ENCODE data around the gene CCDC93.

Gene CCDC93

GRCh38 chr2:117989854-117990438, 23.9 kb downstream of the CCDC93 start:
- FAIRE-seq (no peak), DNase-seq (ENCODE audit: low spot score) (no peak)

- DNase-seq (ENCODE audit: low spot score) (no peak), FAIRE-seq (no peak)
These were observed 26.7 kb downstream of the CCDC93 start for GRCh38 chr2:117987121-117987520.

DNA sequence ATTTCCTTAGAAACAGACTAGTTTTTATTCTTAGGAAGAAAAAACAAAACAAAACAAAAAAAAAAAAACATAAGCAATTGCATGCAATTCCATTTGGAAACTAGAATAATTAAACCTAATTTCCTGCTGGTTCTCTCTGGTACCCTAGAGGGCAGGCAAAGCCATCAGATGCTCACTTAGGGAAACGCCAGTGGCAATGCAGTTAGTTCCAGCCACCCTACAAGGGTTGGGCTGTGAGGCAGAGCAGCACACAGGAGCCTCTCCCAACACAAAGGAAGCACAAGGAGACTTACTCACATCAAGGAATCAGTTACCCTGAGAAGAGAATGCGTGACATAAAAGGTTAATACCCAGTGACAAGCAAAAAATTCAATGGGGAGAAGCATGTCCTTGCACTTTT, 28.8 kb downstream of the CCDC93 start:
- FAIRE-seq (no peak), DNase-seq (ENCODE audit: low spot score) (peak; percentile 21)

DNA sequence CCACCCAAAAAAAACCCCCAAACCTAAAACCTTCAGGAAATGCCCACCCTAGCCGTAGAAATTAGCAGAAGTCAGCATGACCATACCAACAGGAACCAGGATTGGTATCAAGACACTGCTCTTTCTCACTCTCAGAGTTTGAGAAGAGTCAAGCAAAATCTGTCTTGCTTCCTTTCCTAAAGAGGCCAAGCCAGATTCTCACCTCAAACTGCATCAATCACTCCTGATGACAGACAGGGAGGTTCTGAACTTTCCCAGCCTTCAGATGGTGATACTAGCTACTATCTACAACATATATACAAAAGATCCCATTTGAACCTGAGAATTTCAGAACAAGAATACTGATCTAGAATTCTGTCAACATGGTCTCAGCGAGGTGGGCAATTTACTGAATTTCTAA, 29.7 kb downstream of the CCDC93 start:
- FAIRE-seq (no peak), DNase-seq (ENCODE audit: low spot score) (no peak)

DNA sequence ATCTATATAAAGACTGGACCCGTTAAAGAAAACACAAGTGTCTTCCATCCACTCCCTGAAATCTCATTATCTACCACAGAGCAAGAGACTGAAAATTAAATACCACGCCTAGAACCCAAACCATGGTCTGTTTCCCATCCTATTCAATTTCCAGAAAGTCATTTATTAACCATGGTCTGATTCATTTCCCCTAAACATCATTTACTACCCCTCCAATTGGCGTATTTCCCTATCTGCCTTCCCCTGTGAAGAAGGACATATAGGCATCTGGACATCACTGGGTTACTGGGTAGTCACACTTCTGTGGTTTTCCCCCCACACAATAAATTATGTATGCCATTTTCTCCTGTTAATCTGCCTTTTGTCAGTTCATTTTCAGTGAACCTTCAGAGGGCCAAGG, 30.8 kb downstream of the CCDC93 start:
- FAIRE-seq (peak; percentile 97), DNase-seq (ENCODE audit: low spot score) (peak; percentile 92)

- DNase-seq (ENCODE audit: low spot score), result peak; percentile 34
- no peak for FAIRE-seq
These were observed 31.4 kb downstream of the CCDC93 start for GRCh38 chr2:117982376-117983033.

DNA sequence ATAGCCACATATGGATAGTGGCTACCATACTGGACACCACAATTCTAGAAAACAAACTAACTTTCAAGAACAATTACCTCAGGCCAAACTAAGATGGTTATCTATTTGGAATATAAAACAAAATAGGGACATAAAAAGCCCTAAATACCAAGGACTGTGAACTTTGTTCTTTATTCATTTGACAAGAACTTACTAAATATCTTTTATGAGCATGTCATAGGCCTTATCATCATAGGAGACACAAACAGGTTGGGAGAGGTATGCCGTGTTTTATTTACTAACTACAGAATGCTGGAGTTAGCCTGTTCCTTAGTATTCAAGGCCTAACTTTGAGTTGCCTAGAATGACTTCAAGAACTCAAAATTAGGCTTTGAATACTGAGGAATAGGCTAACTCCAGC, 32.1 kb downstream of the CCDC93 start:
- no peak for FAIRE-seq
- DNase-seq (ENCODE audit: low spot score), result no peak

- FAIRE-seq (peak; percentile 99), DNase-seq (ENCODE audit: low spot score) (peak; percentile 94)
These were observed 32.8 kb downstream of the CCDC93 start for GRCh38 chr2:117980783-117981676.

- DNase-seq (ENCODE audit: low spot score) (peak; percentile 77), FAIRE-seq (no peak)
These were observed 33.8 kb downstream of the CCDC93 start for GRCh38 chr2:117979911-117980701.

DNA sequence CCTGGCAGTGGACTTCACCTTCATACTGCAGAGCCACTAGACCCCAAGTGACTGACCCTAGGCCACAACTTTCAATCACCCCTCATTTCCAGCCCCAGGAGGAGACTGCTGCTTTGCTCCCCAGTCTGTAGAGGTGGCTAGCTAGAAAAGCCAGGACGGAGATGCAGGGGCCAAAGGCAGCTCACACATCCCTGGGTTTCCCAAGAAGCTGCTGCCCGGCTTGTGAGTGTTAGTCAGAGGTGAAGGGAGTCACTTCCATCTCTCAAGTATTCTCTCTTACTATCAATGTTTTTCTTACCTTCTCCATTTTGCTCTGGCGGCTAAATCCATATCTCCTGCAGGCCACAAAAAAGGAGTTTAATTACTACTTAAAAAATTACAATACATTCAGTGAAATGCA, 36.2 kb downstream of the CCDC93 start:
- no peak for FAIRE-seq

DNA sequence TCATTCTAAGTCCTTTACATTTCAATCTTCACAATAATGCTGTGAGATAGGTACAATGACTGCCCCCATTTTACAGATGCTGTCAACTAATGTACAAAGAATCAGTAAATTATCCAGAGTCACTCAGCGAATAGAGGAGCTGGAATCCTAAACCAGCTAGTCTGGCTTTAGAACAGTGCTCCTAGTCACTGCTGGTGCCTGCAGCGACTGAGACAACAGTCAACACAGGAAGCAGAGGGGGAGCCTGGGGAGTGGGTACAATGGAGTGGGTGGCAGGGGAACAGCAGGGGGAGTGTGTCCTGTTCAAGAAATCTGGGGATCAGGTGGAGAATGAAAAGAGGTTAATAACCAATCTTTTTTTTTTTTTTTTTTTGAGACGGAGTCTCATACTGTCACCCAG, 37.3 kb downstream of the CCDC93 start:
- no peak for DNase-seq (ENCODE audit: low spot score)
- FAIRE-seq, result no peak

More for the DNA sequence above, 36.2 kb downstream of the CCDC93 start:
- no peak for DNase-seq (ENCODE audit: low spot score)

DNA sequence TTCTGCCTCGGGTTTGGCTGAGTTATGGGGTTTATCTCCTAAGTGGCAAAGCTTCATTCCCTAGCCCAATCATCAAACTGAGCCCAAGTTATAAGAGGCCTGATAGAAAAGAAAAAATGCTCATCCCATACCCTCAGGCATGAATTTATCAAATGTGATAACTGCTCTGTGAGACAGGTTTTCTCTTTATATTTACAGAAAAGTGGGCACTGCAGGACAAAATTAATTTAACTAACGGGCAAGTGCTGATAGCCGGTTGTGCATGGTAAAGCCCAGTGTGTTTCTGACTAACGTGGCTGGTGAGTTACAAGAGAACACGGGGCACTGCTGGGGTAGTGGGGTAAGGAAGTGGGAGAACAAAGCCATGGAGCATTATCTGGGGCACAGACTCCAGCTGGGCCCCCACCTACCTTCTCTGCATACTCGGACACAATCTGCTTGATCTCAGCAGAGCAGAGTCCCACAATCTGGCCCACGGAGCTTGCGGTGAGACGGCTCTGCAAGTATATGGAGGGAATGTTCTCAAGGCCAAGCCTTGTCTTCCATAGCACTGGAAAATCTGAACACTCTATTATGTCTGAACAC, 40.3 kb downstream of the CCDC93 start:
- no peak for FAIRE-seq
- DNase-seq (ENCODE audit: low spot score), result no peak

DNA sequence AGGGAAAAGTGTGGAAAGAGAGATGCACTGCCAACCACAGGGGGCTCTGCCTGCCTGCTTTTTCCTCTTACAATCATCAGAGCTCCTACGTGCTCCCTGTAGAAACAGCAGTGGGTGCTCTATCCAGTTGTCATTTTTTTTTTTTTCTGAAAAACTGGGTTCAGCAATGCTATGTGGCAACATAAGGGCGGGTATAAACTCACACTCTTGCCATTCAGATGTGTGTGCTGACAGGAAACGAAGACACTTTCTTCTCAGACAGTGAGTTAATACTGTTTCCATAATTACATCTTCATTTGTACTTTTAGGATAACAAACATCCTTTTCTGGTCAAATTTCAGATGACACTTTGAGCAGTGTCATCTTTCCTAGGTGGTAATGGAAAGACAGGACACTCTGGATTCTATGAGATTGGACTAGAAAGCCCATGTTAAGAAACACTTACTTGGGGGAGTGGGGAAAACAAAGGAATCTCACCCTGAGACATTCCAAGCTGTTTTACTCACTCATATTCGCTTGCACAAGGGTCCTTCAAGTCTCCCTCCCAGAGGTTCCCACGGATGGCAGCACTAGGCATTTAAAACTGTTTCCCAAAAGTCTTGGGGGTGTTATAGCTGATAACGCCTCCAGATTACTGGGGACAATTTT, 41.3 kb downstream of the CCDC93 start:
- FAIRE-seq, result no peak
- DNase-seq (ENCODE audit: low spot score), result no peak

DNA sequence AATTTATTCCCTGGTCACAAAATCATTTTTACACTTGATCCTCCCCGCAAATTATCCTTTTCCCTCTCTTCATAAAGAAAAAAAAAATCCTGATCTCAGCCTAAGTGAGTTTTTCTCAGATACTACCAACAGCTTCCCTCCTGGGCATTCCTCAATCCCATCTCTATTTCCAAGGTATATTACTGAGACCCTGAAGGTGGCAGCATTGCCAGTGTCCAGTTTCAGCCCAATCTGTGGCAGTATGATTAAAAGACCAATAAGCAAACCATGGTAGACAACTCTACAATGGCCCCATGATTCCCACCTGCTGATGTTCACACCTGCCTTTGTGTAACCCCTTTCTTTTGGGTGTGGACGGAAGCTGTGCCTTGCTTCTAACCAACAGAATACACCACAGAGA, 45.1 kb downstream of the CCDC93 start:
- no peak for FAIRE-seq
- DNase-seq (ENCODE audit: low spot score), result no peak

- FAIRE-seq (no peak), DNase-seq (ENCODE audit: low spot score) (no peak)
These were observed 45.7 kb downstream of the CCDC93 start for GRCh38 chr2:117967977-117968718.

DNA sequence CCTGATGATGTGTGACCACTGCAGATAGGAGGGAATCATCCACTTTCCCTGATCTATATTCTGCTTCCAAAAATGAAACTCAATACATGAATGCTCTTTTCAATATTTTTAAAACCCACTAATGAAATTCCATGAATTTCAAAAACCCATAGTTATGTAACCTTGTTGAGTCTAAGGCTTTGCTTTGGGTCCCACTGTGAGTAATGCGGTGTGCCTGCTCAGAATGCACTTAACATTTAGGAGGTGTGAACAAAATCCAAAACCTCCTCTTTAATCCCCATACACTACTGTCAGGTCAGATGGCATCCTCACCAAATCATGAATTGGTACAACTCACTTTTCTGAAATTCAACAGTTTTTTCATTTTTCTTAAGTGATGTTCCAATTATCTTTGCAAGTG, 50.4 kb downstream of the CCDC93 start:
- no peak for FAIRE-seq
- no peak for DNase-seq (ENCODE audit: low spot score)

DNA sequence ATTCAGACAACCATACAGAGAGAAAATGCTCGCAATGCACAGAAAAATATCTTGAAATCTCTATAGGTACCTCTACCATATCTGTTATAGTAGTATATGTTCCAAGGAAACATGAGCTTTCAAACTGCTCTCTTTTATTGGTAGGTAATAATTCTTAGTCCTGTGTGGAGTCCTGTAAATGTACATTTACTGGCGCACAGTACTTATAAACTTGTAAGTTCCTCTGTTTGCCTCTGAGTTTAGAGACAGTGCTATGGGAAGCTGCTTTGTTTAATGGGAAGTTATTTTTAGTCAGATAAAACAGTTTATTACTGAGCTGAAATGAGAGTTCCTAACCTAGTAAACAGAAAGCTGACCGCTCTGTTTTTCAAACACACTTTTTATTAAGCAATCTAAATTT, 52.7 kb downstream of the CCDC93 start:
- FAIRE-seq, result no peak
- no peak for DNase-seq (ENCODE audit: low spot score)

DNA sequence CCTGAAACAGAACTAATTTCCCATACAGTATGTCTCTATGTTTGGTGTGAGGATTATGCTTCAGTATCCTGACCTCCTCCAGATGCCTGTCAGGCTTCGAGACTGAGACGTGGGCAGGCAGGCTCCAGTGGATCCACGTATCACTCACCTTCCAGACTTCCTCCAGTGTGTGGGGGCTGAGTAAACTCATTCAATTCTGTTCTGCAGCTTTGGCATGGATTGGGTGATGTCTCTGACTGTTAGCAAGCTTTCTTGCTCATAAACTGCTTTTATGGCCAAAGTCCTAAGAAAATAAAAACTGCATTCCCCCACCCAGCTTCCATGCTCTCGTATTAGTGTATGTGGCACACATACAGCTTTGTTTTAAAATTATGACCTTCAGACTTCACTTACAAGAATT, 53.6 kb downstream of the CCDC93 start:
- FAIRE-seq (no peak), DNase-seq (ENCODE audit: low spot score) (no peak)

- FAIRE-seq (no peak), DNase-seq (ENCODE audit: low spot score) (peak; percentile 35)
These were observed 55.7 kb downstream of the CCDC93 start for GRCh38 chr2:117958186-117958585.

DNA sequence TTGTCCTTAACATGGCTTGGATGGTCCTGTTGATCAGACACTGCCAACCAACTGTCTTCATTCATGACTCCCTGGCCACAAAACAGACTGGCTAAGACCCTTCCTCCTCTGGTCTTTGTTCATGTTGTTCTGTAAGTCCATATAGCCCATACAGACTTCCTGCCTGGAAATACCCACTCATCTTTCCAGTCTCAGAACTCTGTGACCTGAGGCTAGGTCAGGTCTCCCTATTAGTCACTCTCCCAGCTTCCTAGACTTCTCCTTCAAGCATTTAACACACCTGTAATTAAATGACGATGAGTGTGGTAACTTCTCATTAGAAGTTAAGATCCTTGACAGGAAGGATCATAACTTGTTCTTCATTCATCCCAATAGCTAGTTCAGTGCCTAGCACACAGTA, 56.3 kb downstream of the CCDC93 start:
- FAIRE-seq, result no peak
- DNase-seq (ENCODE audit: low spot score), result no peak
